Measurements from ENCODE around the gene IL5RA.

IL5RA gene

GRCh38 chr3:3126477-3127431, 16.6 kb upstream of the IL5RA start, which contains the start of gene TRNT1:
TSS of gene TRNT1 (plus strand) at chr3:3126940. CDS start at chr3:3129041, 2,101 bp downstream.
- Histone ChIP-seq H3K27me3 (ENCODE audit: control insufficient read depth, insufficient read depth, low read length) (no peaks in the 10 kb centered on the region), H3K4me3 (ENCODE audit: low read length) (peak within 1 kb of the TSS; percentile 72), H3K36me3 (ENCODE audit: control insufficient read depth, insufficient read depth, low read length) (no peaks in the 10 kb centered on the region), H3K4me1 (ENCODE audit: control insufficient read depth, insufficient read depth, low read length) (peaks cover 7% of the 10 kb centered on the region), H3K9me3 (ENCODE audit: control insufficient read depth, low read length) (no peaks in the 10 kb centered on the region), H3K9ac (ENCODE audit: low read length) (peak within 1 kb of the TSS; percentile 94)

GRCh38 chr3:3125977-3126376, 15.8 kb upstream of the IL5RA start:
- Histone ChIP-seq H3K9me3 (ENCODE audit: control insufficient read depth, low read length) (no peaks in the 10 kb centered on the region), H3K4me1 (ENCODE audit: control insufficient read depth, insufficient read depth, low read length) (peaks cover 7% of the 10 kb centered on the region), H3K36me3 (ENCODE audit: control insufficient read depth, insufficient read depth, low read length) (no peaks in the 10 kb centered on the region), H3K4me3 (ENCODE audit: low read length) (peak overlapping the region; percentile 56), H3K27me3 (ENCODE audit: control insufficient read depth, insufficient read depth, low read length) (no peaks in the 10 kb centered on the region), H3K9ac (ENCODE audit: low read length) (peak overlapping the region; percentile 94)

GRCh38 chr3:3119393-3119851, 9.2 kb upstream of the IL5RA start:
- H3K9me3 ChIP-seq (ENCODE audit: control insufficient read depth, low read length), result no peaks in the 10 kb centered on the region
- H3K4me1 ChIP-seq (ENCODE audit: control insufficient read depth, insufficient read depth, low read length), result no peaks in the 10 kb centered on the region
- H3K4me3 ChIP-seq (ENCODE audit: low read length), result no peak overlapping the region
- no peaks in the 10 kb centered on the region for H3K36me3 ChIP-seq (ENCODE audit: control insufficient read depth, insufficient read depth, low read length)
- H3K9ac ChIP-seq (ENCODE audit: low read length), result no peak overlapping the region
- H3K27me3 ChIP-seq (ENCODE audit: control insufficient read depth, insufficient read depth, low read length), result no peaks in the 10 kb centered on the region

- H3K36me3 ChIP-seq (ENCODE audit: control insufficient read depth, insufficient read depth, low read length), result no peaks in the 10 kb centered on the region
- no peak overlapping the region for H3K9ac ChIP-seq (ENCODE audit: low read length)
- no peaks in the 10 kb centered on the region for H3K27me3 ChIP-seq (ENCODE audit: control insufficient read depth, insufficient read depth, low read length)
- H3K4me1 ChIP-seq (ENCODE audit: control insufficient read depth, insufficient read depth, low read length), result no peaks in the 10 kb centered on the region
- H3K9me3 ChIP-seq (ENCODE audit: control insufficient read depth, low read length), result no peaks in the 10 kb centered on the region
- no peak overlapping the region for H3K4me3 ChIP-seq (ENCODE audit: low read length)
Measured at GRCh38 chr3:3117651-3118050, 7.5 kb upstream of the IL5RA start.

- no peak overlapping the region for H3K4me3 ChIP-seq (ENCODE audit: low read length)
- peaks cover 4% of the 10 kb centered on the region for H3K4me1 ChIP-seq (ENCODE audit: control insufficient read depth, insufficient read depth, low read length)
- H3K9me3 ChIP-seq (ENCODE audit: control insufficient read depth, low read length), result no peaks in the 10 kb centered on the region
- no peaks in the 10 kb centered on the region for H3K27me3 ChIP-seq (ENCODE audit: control insufficient read depth, insufficient read depth, low read length)
- H3K36me3 ChIP-seq (ENCODE audit: control insufficient read depth, insufficient read depth, low read length), result no peaks in the 10 kb centered on the region
- H3K9ac ChIP-seq (ENCODE audit: low read length), result no peak overlapping the region
Measured at GRCh38 chr3:3113042-3113709, 3.0 kb upstream of the IL5RA start.

- Histone ChIP-seq H3K27me3 (ENCODE audit: control insufficient read depth, insufficient read depth, low read length) (no peaks in the 10 kb centered on the region), H3K9me3 (ENCODE audit: control insufficient read depth, low read length) (no peaks in the 10 kb centered on the region), H3K4me3 (ENCODE audit: low read length) (no peak overlapping the region), H3K36me3 (ENCODE audit: control insufficient read depth, insufficient read depth, low read length) (no peaks in the 10 kb centered on the region), H3K9ac (ENCODE audit: low read length) (peak overlapping the region; percentile 0), H3K4me1 (ENCODE audit: control insufficient read depth, insufficient read depth, low read length) (peaks cover 4% of the 10 kb centered on the region)
Measured at GRCh38 chr3:3110749-3111361, 681 bp upstream of the IL5RA start.

- H3K27me3 ChIP-seq (ENCODE audit: control insufficient read depth, insufficient read depth, low read length), result no peaks in the 10 kb centered on the region
- H3K4me1 ChIP-seq (ENCODE audit: control insufficient read depth, insufficient read depth, low read length), result peaks cover 4% of the 10 kb centered on the region
- H3K36me3 ChIP-seq (ENCODE audit: control insufficient read depth, insufficient read depth, low read length), result no peaks in the 10 kb centered on the region
- no peak overlapping the region for H3K4me3 ChIP-seq (ENCODE audit: low read length)
- peak overlapping the region; percentile 0 for H3K9ac ChIP-seq (ENCODE audit: low read length)
- no peaks in the 10 kb centered on the region for H3K9me3 ChIP-seq (ENCODE audit: control insufficient read depth, low read length)
Measured at GRCh38 chr3:3109407-3110298, 521 bp downstream of the IL5RA start.

GRCh38 chr3:3107858-3108257, 2.3 kb downstream of the IL5RA start:
- Histone ChIP-seq H3K4me3 (ENCODE audit: low read length) (no peak overlapping the region), H3K36me3 (ENCODE audit: control insufficient read depth, insufficient read depth, low read length) (no peaks in the 10 kb centered on the region), H3K27me3 (ENCODE audit: control insufficient read depth, insufficient read depth, low read length) (no peaks in the 10 kb centered on the region), H3K4me1 (ENCODE audit: control insufficient read depth, insufficient read depth, low read length) (peaks cover 4% of the 10 kb centered on the region), H3K9me3 (ENCODE audit: control insufficient read depth, low read length) (no peaks in the 10 kb centered on the region), H3K9ac (ENCODE audit: low read length) (no peak overlapping the region)

- peaks cover 4% of the 10 kb centered on the region for H3K4me1 ChIP-seq (ENCODE audit: control insufficient read depth, insufficient read depth, low read length)
- no peaks in the 10 kb centered on the region for H3K36me3 ChIP-seq (ENCODE audit: control insufficient read depth, insufficient read depth, low read length)
- H3K9me3 ChIP-seq (ENCODE audit: control insufficient read depth, low read length), result no peaks in the 10 kb centered on the region
- no peaks in the 10 kb centered on the region for H3K27me3 ChIP-seq (ENCODE audit: control insufficient read depth, insufficient read depth, low read length)
- H3K9ac ChIP-seq (ENCODE audit: low read length), result no peak overlapping the region
- no peak overlapping the region for H3K4me3 ChIP-seq (ENCODE audit: low read length)
Measured at GRCh38 chr3:3107181-3107580, 3.0 kb downstream of the IL5RA start.

- no peaks in the 10 kb centered on the region for H3K36me3 ChIP-seq (ENCODE audit: control insufficient read depth, insufficient read depth, low read length)
Measured at GRCh38 chr3:3105815-3106214, 4.4 kb downstream of the IL5RA start.

GRCh38 chr3:3105246-3105645, 4.9 kb downstream of the IL5RA start:
- Histone ChIP-seq H3K4me1 (ENCODE audit: control insufficient read depth, insufficient read depth, low read length) (peaks cover under 1% of the 10 kb centered on the region), H3K27me3 (ENCODE audit: control insufficient read depth, insufficient read depth, low read length) (no peaks in the 10 kb centered on the region), H3K36me3 (ENCODE audit: control insufficient read depth, insufficient read depth, low read length) (no peaks in the 10 kb centered on the region), H3K9me3 (ENCODE audit: control insufficient read depth, low read length) (no peaks in the 10 kb centered on the region), H3K9ac (ENCODE audit: low read length) (no peak overlapping the region), H3K4me3 (ENCODE audit: low read length) (no peak overlapping the region)

More at GRCh38 chr3:3105815-3106214, 4.4 kb downstream of the IL5RA start:
- H3K9ac ChIP-seq (ENCODE audit: low read length), result no peak overlapping the region
- H3K27me3 ChIP-seq (ENCODE audit: control insufficient read depth, insufficient read depth, low read length), result no peaks in the 10 kb centered on the region
- no peaks in the 10 kb centered on the region for H3K9me3 ChIP-seq (ENCODE audit: control insufficient read depth, low read length)
- peaks cover 4% of the 10 kb centered on the region for H3K4me1 ChIP-seq (ENCODE audit: control insufficient read depth, insufficient read depth, low read length)
- no peak overlapping the region for H3K4me3 ChIP-seq (ENCODE audit: low read length)
